NCI-H1105 treated with DMSO at 0.1 percent for 48 hours (cell line): ENCODE results near the gene CNTNAP2.
"Not testable (repeated sequence)": the region's sequence is repeated elsewhere in the genome, so short reads cannot be mapped to it uniquely, and the experiment has no call there.

Experiments
- DNase-seq: peaks from one replicate; lab custom pipeline; 2025; lab: John Stamatoyannopoulos, UW

CNTNAP2 gene

GRCh38 chr7:148447221-148447849, 2330.7 kb downstream of the CNTNAP2 start:
- DNase-seq = no peak

GRCh38 chr7:148451526-148451925, 2334.9 kb downstream of the CNTNAP2 start:
- not testable (repeated sequence) for DNase-seq

DNA sequence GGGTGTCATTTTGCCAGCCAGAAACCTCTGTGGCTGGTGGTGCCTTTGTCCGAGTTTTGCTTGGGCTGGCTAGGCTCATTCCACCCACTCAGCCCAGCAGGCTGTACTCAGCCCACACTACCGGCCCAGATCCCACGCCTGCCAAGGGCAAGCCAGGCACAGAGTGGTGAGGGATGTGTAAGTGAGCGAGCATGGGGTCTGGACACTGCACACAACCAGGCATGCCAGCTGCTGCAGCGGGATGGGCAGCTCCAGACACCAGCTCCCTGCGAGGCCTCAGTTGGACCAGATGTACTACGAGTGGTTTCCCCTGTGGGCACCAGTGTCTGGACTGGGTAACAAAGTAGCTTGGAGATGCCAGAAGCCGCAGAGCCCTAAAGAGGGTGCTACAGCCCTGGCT, 2339.8 kb downstream of the CNTNAP2 start:
- no peak for DNase-seq

GRCh38 chr7:148457310-148457921, 2340.8 kb downstream of the CNTNAP2 start:
- DNase-seq = no peak

DNA sequence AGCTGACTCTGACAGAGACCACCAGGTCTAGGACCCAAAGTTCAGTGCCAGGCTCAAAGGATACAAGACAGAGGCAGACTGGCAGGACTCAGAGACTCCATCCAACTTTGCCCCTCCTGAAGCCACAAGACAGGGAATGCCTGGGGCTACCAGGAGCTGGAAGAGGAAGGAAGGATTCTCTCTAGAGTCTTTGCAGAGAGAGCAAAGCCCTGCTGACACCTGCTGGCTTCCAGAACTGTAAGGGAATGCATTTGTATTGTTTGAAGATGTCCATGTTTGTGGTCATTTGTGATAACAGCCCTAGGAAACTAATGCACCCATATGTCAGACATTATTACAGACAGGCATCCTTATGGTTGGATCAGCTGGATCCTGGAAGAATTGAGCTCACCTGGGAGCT, 2341.7 kb downstream of the CNTNAP2 start:
- no peak for DNase-seq

DNA sequence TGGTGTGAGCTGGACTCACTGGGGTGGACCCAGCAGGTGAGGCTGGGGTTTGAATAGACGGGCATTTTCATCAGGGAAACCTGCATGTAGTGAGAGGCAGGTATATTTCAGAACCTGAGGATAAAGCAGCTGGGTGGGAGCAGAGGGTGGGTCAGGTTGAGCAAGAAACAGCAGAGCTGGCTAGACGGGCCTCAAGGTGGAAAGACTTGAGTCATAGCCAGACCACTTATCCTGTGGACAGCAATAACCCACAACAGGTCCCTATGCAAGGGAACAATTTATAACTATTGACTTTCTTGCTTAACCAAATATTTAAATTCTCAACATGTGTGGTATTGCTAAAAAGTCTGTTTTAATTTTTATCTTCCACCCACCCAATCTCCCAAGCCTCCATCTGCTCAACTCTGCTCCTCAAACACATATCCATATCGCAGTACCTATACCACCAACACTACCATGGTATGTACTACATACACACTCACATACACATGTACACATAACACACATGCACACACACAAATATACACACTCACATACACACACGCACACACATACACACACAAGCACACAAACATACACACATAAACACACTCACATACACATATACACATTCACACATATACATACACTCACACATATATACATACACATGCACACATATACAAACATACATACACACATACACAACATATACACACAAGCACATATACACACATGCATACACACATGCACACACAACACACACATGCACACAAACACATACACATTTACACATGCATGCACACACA, 2345.0 kb downstream of the CNTNAP2 start:
- DNase-seq = no peak

- DNase-seq = not testable (repeated sequence)
Observed at GRCh38 chr7:148462774-148463173, 2346.2 kb downstream of the CNTNAP2 start.

DNA sequence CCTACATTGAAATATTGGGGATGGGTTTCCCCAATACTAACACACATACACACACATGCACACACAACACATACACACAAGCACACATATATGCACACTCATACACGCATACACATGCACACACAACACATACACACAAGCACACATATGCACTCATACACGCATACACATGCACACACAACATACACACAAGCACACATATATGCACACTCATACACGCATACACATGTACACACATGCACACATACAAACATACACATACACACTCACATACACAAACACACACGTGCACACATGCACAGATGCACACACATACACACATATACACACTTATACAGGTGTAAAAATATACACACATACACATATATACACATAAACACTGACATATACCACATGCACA, 2346.6 kb downstream of the CNTNAP2 start:
- DNase-seq = no peak

DNA sequence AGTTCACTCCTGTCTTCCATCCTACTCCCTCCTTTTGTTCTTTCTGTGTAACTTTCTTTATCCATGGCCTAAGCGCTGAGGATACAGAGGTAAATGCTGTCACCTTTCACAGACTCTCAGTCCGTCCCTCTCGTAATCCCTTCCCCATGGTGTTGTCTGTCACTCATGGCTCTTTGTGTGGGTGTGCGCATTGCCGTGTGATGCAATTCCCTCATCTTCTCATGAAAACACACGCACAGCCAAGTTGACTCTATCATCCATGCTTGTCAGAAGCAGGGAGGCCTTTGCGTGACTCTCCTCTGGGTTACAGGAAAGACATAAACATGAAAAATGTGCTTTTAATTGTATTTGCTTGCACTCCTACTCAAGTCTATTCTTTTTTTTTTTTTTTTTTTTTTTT, 2348.3 kb downstream of the CNTNAP2 start:
- no peak for DNase-seq

- not testable (repeated sequence) for DNase-seq
Observed at GRCh38 chr7:148465441-148465840, 2348.8 kb downstream of the CNTNAP2 start.

DNA sequence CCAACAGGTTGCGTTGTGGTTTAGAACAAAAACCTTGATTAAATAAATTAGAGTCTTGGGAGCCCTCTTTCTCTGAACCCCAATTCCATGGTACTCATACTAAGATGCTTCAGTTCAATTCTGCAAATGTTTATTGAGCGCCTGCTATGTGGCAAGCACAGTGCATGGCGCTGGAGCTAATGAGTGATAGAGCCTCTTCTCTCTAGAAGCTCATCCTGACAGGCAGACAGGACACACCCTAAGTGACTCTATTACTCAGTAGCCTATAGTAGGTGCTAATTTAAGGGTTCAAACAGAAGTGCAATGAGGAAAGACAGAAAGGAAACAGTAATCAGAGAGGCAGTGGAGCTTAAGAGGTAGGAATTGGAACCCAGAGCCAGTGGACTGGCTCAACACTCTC, 2349.5 kb downstream of the CNTNAP2 start:
- no peak for DNase-seq

DNA sequence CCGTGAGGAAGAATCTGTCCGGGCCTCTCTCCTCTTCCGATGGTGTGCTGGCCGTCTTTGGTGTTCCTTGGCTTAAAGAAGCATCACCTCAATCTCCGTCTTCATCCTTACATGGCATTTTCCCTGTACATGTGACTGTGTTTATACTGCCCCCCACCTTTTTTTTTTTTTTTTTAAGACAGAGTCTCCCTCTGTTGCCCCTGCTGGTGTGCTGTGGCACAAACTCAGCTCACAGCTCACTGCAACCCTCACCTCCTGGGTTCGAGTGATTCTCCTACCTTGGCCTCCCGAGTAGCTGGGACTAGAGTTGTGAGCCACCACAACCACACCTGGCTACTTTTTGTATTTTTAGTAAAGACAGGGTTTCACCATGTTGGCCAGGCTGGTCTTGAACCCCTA, 2352.1 kb downstream of the CNTNAP2 start:
- no peak for DNase-seq
